Calu3 (cell line): ENCODE data around the gene SRL. TPM values are rescaled to one million over a fixed set of nuclear protein-coding genes. Genes with fewer than 3 reads are reported as not detected.

Source experiments
- BruUV-seq: library from RNA; stranded (reverse); fragments of 400-500 nt; replicated peaks from 2 replicates; lab custom pipeline; 2021; lab: Mats Ljungman, UMichigan
- CTCF ChIA-PET: fragments of 300-600 bp; sonication (Branson Sonifier 250); formaldehyde crosslinking; loops from one replicate; lab custom pipeline; 2022; ENCODE audit warnings: antibody characterized with exemption; lab: Charles Lee
- DNase-seq: peaks from one replicate; pipeline ENCODE4 v3.0.0; 2022
- H3K27ac Mint-ChIP-seq: one replicate; pipeline ENCODE4 v1.8.0; 2022; ENCODE audit warnings: mixed read lengths; ENCODE audit not compliant: unreplicated experiment
- H3K27me3 Mint-ChIP-seq: one replicate; pipeline ENCODE4 v1.8.0; 2022; ENCODE audit warnings: mixed read lengths; ENCODE audit not compliant: unreplicated experiment
- H3K36me3 Mint-ChIP-seq: one replicate; pipeline ENCODE4 v1.8.0; 2022; ENCODE audit warnings: mild to moderate bottlenecking, moderate library complexity, mixed read lengths; ENCODE audit not compliant: insufficient read depth, unreplicated experiment
- H3K4me1 Mint-ChIP-seq: one replicate; pipeline ENCODE4 v1.8.0; 2022; ENCODE audit warnings: mild to moderate bottlenecking, low read depth, mixed read lengths; ENCODE audit not compliant: unreplicated experiment
- H3K4me3 Mint-ChIP-seq: one replicate; pipeline ENCODE4 v1.8.0; 2022; ENCODE audit warnings: mild to moderate bottlenecking, low read depth, moderate library complexity, mixed read lengths; ENCODE audit not compliant: unreplicated experiment
- H3K9me3 Mint-ChIP-seq: one replicate; pipeline ENCODE4 v1.8.0; 2022; ENCODE audit warnings: low read depth, mixed read lengths; ENCODE audit not compliant: unreplicated experiment
- intact Hi-C: fragments of 100-400 bp; cut with micrococcal nuclease; formaldehyde crosslinking; loops from one replicate; pipeline ENCODE4 v1.10.0; 2022; ENCODE audit not compliant: unreplicated experiment
- total RNA-seq: library from RNA; stranded (reverse); gene quantifications from 2 replicates; pipeline ENCODE4 v1.2.3, GENCODE V29; 2022
- TF ChIP-seq, protein P1 (sequence below): fragments of 200-600 bp; IDR thresholded peaks from one replicate; pipeline ENCODE4 v1.8.0; 2022; ENCODE audit warnings: antibody characterized with exemption; ENCODE audit not compliant: unreplicated experiment

SRL gene
- total RNA-seq, 1 experiment from 2014 or later = not detected

DNA sequence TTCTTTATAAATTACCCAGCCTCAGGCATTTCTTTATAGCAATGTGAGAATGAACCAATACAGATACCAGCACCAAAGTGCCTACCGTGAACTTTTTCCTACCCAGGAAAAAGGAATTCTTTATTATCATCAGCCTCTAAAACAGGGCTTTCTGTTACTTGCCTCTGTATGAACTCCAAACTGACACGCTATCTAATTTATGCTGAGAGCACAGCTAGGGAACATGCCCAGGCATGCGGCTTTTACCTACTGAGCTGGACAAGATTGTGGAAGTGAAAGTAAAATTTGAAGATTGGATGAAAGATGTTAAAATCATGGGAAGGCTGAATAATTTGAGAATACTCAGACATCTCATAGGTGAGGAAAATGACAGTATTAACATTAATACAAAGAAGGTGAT lies 101.2 kb downstream of the SRL start:
- Mint-ChIP-seq H3K27me3 (no peaks in the 10 kb centered on the region), H3K36me3 (peaks cover 11% of the 10 kb centered on the region), H3K9me3 (no peaks in the 10 kb centered on the region), H3K4me3 (no peak overlapping the region), H3K4me1 (peaks cover 11% of the 10 kb centered on the region), H3K27ac (no peak overlapping the region)
- CTCF ChIA-PET = no interaction called here
- no peak for DNase-seq
- no TSS peak for BruUV-seq
- intact Hi-C loops = no loop called here
- TF ChIP-seq, protein P1, sequence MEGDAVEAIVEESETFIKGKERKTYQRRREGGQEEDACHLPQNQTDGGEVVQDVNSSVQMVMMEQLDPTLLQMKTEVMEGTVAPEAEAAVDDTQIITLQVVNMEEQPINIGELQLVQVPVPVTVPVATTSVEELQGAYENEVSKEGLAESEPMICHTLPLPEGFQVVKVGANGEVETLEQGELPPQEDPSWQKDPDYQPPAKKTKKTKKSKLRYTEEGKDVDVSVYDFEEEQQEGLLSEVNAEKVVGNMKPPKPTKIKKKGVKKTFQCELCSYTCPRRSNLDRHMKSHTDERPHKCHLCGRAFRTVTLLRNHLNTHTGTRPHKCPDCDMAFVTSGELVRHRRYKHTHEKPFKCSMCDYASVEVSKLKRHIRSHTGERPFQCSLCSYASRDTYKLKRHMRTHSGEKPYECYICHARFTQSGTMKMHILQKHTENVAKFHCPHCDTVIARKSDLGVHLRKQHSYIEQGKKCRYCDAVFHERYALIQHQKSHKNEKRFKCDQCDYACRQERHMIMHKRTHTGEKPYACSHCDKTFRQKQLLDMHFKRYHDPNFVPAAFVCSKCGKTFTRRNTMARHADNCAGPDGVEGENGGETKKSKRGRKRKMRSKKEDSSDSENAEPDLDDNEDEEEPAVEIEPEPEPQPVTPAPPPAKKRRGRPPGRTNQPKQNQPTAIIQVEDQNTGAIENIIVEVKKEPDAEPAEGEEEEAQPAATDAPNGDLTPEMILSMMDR = no peak

DNA sequence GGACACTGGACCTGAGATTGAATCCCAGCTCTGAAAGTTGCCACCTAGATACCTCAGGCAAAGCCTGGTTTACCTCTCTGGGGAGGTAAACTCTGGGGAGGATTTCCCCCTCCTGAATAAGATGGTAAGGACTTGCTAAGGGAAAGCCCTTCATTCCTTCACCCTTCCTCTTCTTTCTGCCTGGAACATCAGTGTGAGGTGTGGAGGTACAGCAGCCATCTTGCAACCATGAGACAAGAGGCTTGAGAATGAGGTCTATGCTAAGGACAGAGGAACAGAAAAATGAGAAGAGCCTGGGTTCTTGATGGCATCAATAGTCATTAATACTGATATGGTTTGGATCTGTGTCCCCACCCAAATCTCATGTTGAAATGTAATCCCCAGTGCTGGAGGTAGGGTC lies 101.9 kb downstream of the SRL start:
- H3K27me3 Mint-ChIP-seq = no peaks in the 10 kb centered on the region
- no peak overlapping the region for H3K4me3 Mint-ChIP-seq
- DNase-seq = no peak
- CTCF ChIA-PET = no interaction called here
- peaks cover 12% of the 10 kb centered on the region for H3K36me3 Mint-ChIP-seq
- no peak overlapping the region for H3K27ac Mint-ChIP-seq
- peaks cover 17% of the 10 kb centered on the region for H3K4me1 Mint-ChIP-seq
- intact Hi-C loops = no loop called here
- no peaks in the 10 kb centered on the region for H3K9me3 Mint-ChIP-seq
- no TSS peak for BruUV-seq
- TF ChIP-seq, protein P1 = no peak

Other genes with a start within 250 kb of the SRL start
- gene ADCY9, start 125.6 kb downstream of the SRL start, total RNA-seq = 7.1 and 8.2 TPM in 2 replicates
- 31.4 and 31.9 TPM in 2 replicates for gene TFAP4, start 30.9 kb upstream of the SRL start, total RNA-seq
- gene GLIS2, start 74.0 kb upstream of the SRL start, total RNA-seq = 22.1 and 24.5 TPM in 2 replicates
- gene PAM16, start 109.2 kb upstream of the SRL start, total RNA-seq = 72.7 and 85.3 TPM in 2 replicates
- gene VASN, start 129.8 kb upstream of the SRL start, total RNA-seq = 18.1 and 22.4 TPM in 2 replicates
- gene CORO7, start 174.5 kb upstream of the SRL start, total RNA-seq = 49.7 and 51.0 TPM in 2 replicates
- gene DNAJA3, start 183.8 kb upstream of the SRL start, total RNA-seq = 93.1 and 99.2 TPM in 2 replicates
- gene NMRAL1, start 232.5 kb upstream of the SRL start, total RNA-seq = 101 and 118 TPM in 2 replicates
- 79.2 and 103 TPM in 2 replicates for gene HMOX2, start 234.3 kb upstream of the SRL start, total RNA-seq